ENCODE results near the gene CLEC2L. TPM values are rescaled to one million over a fixed set of nuclear protein-coding genes. Genes with fewer than 3 reads are reported as not detected.

Gene CLEC2L
- polyA plus RNA-seq, 1 experiment, result not detected

- no peak for TF ChIP-seq CTCF (IDR thresholded peaks at IDR 0.05; ENCODE audit: low read depth, low read length)
- Histone ChIP-seq H3K9me3 (ENCODE audit: control insufficient read depth, insufficient read depth, low read length) (no peaks in the 10 kb centered on the region), H3K27me3 (ENCODE audit: control insufficient read depth, insufficient read depth, low read length) (peaks cover 5% of the 10 kb centered on the region), H3K27ac (ENCODE audit: low read depth, low read length) (no peak overlapping the region), H3K4me3 (ENCODE audit: low read depth, low read length) (no peak overlapping the region)
- ChIA-PET POLR2A (interaction anchor here (0.6 kb wide), 1 partner anchor 102 kb away, joined by 3 read pairs; no protein-coding TSS in a partner anchor), CTCF (interaction anchor here (0.9 to 3.9 kb wide), 3 partner anchors 90 to 502 kb away, joined by 3 to 32 read pairs (median 5); no protein-coding TSS in a partner anchor)
- no peak for DNase-seq (ENCODE audit: low read depth, low spot score)
Observed at GRCh38 chr7:139502226-139502625, 21.3 kb upstream of the CLEC2L start.

GRCh38 chr7:139505563-139505962 lies 17.9 kb upstream of the CLEC2L start:
- Histone ChIP-seq H3K27ac (ENCODE audit: low read depth, low read length) (no peak overlapping the region), H3K4me3 (ENCODE audit: low read depth, low read length) (no peak overlapping the region), H3K9me3 (ENCODE audit: control insufficient read depth, insufficient read depth, low read length) (no peaks in the 10 kb centered on the region), H3K27me3 (ENCODE audit: control insufficient read depth, insufficient read depth, low read length) (peaks cover 3% of the 10 kb centered on the region)
- CTCF ChIA-PET, result no interaction called here
- POLR2A ChIA-PET, result no interaction called here
- no peak for DNase-seq (ENCODE audit: low read depth, low spot score)
- TF ChIP-seq CTCF (IDR thresholded peaks at IDR 0.05; ENCODE audit: low read depth, low read length), result peak; percentile 32

GRCh38 chr7:139509535-139509934 lies 13.9 kb upstream of the CLEC2L start:
- ChIA-PET CTCF (interaction anchor here (1.8 kb wide), 1 partner anchor 9 kb away, joined by 6 read pairs; no protein-coding TSS in a partner anchor), POLR2A (no interaction called here)
- peaks cover 17% of the 10 kb centered on the region for H3K27me3 ChIP-seq (ENCODE audit: control insufficient read depth, insufficient read depth, low read length)
- no peak overlapping the region for H3K27ac ChIP-seq (ENCODE audit: low read depth, low read length)
- H3K4me3 ChIP-seq (ENCODE audit: low read depth, low read length), result no peak overlapping the region
- no peak for DNase-seq (ENCODE audit: low read depth, low spot score)
- no peak for TF ChIP-seq CTCF (IDR thresholded peaks at IDR 0.05; ENCODE audit: low read depth, low read length)
- no peaks in the 10 kb centered on the region for H3K9me3 ChIP-seq (ENCODE audit: control insufficient read depth, insufficient read depth, low read length)

- TF ChIP-seq CTCF (IDR thresholded peaks at IDR 0.05; ENCODE audit: low read depth, low read length), result no peak
- POLR2A ChIA-PET, result no interaction called here
- Histone ChIP-seq H3K27me3 (ENCODE audit: control insufficient read depth, insufficient read depth, low read length) (peaks cover 28% of the 10 kb centered on the region), H3K9me3 (ENCODE audit: control insufficient read depth, insufficient read depth, low read length) (no peaks in the 10 kb centered on the region), H3K4me3 (ENCODE audit: low read depth, low read length) (no peak overlapping the region), H3K27ac (ENCODE audit: low read depth, low read length) (no peak overlapping the region)
- no peak for DNase-seq (ENCODE audit: low read depth, low spot score)
- CTCF ChIA-PET, result no interaction called here
Observed at GRCh38 chr7:139511315-139511714, 12.2 kb upstream of the CLEC2L start.

- H3K9me3 ChIP-seq (ENCODE audit: control insufficient read depth, insufficient read depth, low read length), result no peaks in the 10 kb centered on the region
- peaks cover 37% of the 10 kb centered on the region for H3K27me3 ChIP-seq (ENCODE audit: control insufficient read depth, insufficient read depth, low read length)
- H3K4me3 ChIP-seq (ENCODE audit: low read depth, low read length), result no peak overlapping the region
- ChIA-PET CTCF (no interaction called here), POLR2A (no interaction called here)
- no peak for TF ChIP-seq CTCF (IDR thresholded peaks at IDR 0.05; ENCODE audit: low read depth, low read length)
- H3K27ac ChIP-seq (ENCODE audit: low read depth, low read length), result no peak overlapping the region
- DNase-seq (ENCODE audit: low read depth, low spot score), result no peak
Observed at GRCh38 chr7:139515266-139515665, 8.2 kb upstream of the CLEC2L start.
